ENCODE measurements around the gene C12orf42. TPM values are rescaled to one million over a fixed set of nuclear protein-coding genes. Genes with fewer than 3 reads are reported as not detected.

The C12orf42 gene
- total RNA-seq, 1 donor: not detected

- no peaks in the 10 kb centered on the region for H3K27me3 ChIP-seq (ENCODE audit: insufficient read depth, low read length)
- no peak overlapping the region for H3K4me2 ChIP-seq (ENCODE audit: insufficient read depth, low read length)
- peak; percentile 50 for DNase-seq (ENCODE audit: insufficient read length, low spot score, missing footprints)
- H3K36me3 ChIP-seq (ENCODE audit: insufficient read depth, low read length): no peaks in the 10 kb centered on the region
- no peaks in the 10 kb centered on the region for H4K20me1 ChIP-seq (ENCODE audit: insufficient read depth, low read length)
- TF ChIP-seq, protein P1, sequence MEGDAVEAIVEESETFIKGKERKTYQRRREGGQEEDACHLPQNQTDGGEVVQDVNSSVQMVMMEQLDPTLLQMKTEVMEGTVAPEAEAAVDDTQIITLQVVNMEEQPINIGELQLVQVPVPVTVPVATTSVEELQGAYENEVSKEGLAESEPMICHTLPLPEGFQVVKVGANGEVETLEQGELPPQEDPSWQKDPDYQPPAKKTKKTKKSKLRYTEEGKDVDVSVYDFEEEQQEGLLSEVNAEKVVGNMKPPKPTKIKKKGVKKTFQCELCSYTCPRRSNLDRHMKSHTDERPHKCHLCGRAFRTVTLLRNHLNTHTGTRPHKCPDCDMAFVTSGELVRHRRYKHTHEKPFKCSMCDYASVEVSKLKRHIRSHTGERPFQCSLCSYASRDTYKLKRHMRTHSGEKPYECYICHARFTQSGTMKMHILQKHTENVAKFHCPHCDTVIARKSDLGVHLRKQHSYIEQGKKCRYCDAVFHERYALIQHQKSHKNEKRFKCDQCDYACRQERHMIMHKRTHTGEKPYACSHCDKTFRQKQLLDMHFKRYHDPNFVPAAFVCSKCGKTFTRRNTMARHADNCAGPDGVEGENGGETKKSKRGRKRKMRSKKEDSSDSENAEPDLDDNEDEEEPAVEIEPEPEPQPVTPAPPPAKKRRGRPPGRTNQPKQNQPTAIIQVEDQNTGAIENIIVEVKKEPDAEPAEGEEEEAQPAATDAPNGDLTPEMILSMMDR (IDR thresholded peaks at IDR 0.05; ENCODE audit: extremely low read depth, low read depth, low read length): no peak
- no peak overlapping the region for H2AFZ ChIP-seq (ENCODE audit: low read length)
- no peaks in the 10 kb centered on the region for H3K79me2 ChIP-seq (ENCODE audit: insufficient read depth, low read length)
- no peaks in the 10 kb centered on the region for H3K9me3 ChIP-seq (ENCODE audit: low read depth, low read length)
- no peaks in the 10 kb centered on the region for H3K4me1 ChIP-seq (ENCODE audit: insufficient read depth, low read length)
- no peak overlapping the region for H3K27ac ChIP-seq (ENCODE audit: low read depth, low read length)
- H3K4me3 ChIP-seq (ENCODE audit: insufficient read depth, low read length): no peak overlapping the region
These were observed 182.9 kb downstream of the C12orf42 start for GRCh38 chr12:103312742-103313354.

DNA sequence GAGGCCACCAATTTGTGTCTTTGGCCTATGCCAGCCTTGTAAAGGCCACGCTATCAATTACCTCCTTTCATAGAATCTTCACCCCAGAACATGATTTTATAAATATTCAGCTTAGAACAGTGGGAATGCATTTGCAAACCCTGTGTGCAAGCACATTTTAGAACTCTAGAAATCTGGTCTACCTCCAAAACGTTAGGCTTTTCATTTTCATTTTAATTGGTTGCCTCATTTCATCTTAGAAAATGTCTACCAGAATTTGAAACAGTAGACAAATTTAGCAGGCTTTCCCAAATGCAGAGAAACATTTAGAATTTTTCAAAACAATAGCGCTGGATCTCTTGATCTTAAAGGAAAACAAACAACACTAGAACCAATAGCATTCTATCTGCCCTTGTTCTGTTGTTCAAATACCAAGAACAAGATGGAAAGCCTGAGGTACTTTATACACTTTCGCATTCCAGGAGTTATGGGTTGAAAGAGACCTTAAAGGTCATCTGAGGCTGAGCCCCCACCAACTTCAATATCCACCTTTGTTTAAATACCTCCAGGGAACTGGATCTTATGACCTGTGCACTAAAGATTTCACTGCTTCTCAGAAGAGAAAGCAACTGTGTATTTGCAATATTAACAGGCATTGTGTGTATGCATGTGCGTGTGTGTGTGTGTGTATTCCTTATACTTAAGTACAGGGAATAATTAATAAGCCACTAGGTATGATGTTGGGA lies 185.1 kb downstream of the C12orf42 start:
- H4K20me1 ChIP-seq (ENCODE audit: insufficient read depth, low read length): no peaks in the 10 kb centered on the region
- no peak overlapping the region for H3K27ac ChIP-seq (ENCODE audit: low read depth, low read length)
- no peaks in the 10 kb centered on the region for H3K27me3 ChIP-seq (ENCODE audit: insufficient read depth, low read length)
- no peak overlapping the region for H3K4me3 ChIP-seq (ENCODE audit: insufficient read depth, low read length)
- H3K36me3 ChIP-seq (ENCODE audit: insufficient read depth, low read length): no peaks in the 10 kb centered on the region
- DNase-seq (ENCODE audit: insufficient read length, low spot score, missing footprints): no peak
- no peaks in the 10 kb centered on the region for H3K9me3 ChIP-seq (ENCODE audit: low read depth, low read length)
- no peaks in the 10 kb centered on the region for H3K79me2 ChIP-seq (ENCODE audit: insufficient read depth, low read length)
- H3K4me2 ChIP-seq (ENCODE audit: insufficient read depth, low read length): no peak overlapping the region
- no peaks in the 10 kb centered on the region for H3K4me1 ChIP-seq (ENCODE audit: insufficient read depth, low read length)
- TF ChIP-seq, protein P1 (IDR thresholded peaks at IDR 0.05; ENCODE audit: extremely low read depth, low read depth, low read length): no peak
- no peak overlapping the region for H2AFZ ChIP-seq (ENCODE audit: low read length)

DNA sequence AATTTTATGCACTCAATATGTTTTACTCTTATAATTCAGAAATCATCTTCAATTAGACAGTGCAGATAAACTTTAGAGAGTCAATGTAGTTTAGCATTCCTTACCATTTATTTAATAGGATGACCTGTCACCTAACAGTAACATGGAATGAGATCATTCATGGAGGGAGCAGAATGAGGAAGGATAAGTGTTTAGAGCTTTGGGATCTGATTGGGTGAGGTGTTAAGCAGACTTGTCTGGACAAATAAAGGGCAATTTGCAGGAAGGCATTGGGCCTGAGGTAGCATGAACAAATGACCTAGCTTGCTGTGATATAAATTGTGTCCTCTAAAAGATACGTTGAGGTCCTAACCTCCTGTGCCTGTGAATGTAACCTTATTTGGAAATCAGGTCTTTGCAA lies 187.4 kb downstream of the C12orf42 start:
- no peak overlapping the region for H2AFZ ChIP-seq (ENCODE audit: low read length)
- H3K27ac ChIP-seq (ENCODE audit: low read depth, low read length): no peak overlapping the region
- DNase-seq (ENCODE audit: insufficient read length, low spot score, missing footprints): no peak
- no peaks in the 10 kb centered on the region for H3K9me3 ChIP-seq (ENCODE audit: low read depth, low read length)
- TF ChIP-seq, protein P1 (IDR thresholded peaks at IDR 0.05; ENCODE audit: extremely low read depth, low read depth, low read length): no peak
- no peaks in the 10 kb centered on the region for H3K36me3 ChIP-seq (ENCODE audit: insufficient read depth, low read length)
- no peaks in the 10 kb centered on the region for H3K27me3 ChIP-seq (ENCODE audit: insufficient read depth, low read length)
- H3K4me3 ChIP-seq (ENCODE audit: insufficient read depth, low read length): no peak overlapping the region
- H3K79me2 ChIP-seq (ENCODE audit: insufficient read depth, low read length): no peaks in the 10 kb centered on the region
- H4K20me1 ChIP-seq (ENCODE audit: insufficient read depth, low read length): no peaks in the 10 kb centered on the region
- H3K4me2 ChIP-seq (ENCODE audit: insufficient read depth, low read length): no peak overlapping the region
- H3K4me1 ChIP-seq (ENCODE audit: insufficient read depth, low read length): no peaks in the 10 kb centered on the region

GRCh38 chr12:103303484-103303883 lies 192.3 kb downstream of the C12orf42 start:
- Histone ChIP-seq H3K4me2 (ENCODE audit: insufficient read depth, low read length) (no peak overlapping the region), H3K36me3 (ENCODE audit: insufficient read depth, low read length) (no peaks in the 10 kb centered on the region), H2AFZ (ENCODE audit: low read length) (no peak overlapping the region), H3K4me1 (ENCODE audit: insufficient read depth, low read length) (no peaks in the 10 kb centered on the region), H3K9me3 (ENCODE audit: low read depth, low read length) (no peaks in the 10 kb centered on the region), H3K4me3 (ENCODE audit: insufficient read depth, low read length) (no peak overlapping the region), H4K20me1 (ENCODE audit: insufficient read depth, low read length) (no peaks in the 10 kb centered on the region), H3K27me3 (ENCODE audit: insufficient read depth, low read length) (no peaks in the 10 kb centered on the region), H3K79me2 (ENCODE audit: insufficient read depth, low read length) (no peaks in the 10 kb centered on the region), H3K27ac (ENCODE audit: low read depth, low read length) (no peak overlapping the region)
- TF ChIP-seq, protein P1 (IDR thresholded peaks at IDR 0.05; ENCODE audit: extremely low read depth, low read depth, low read length): no peak
- DNase-seq (ENCODE audit: insufficient read length, low spot score, missing footprints): no peak
